Measurements from ENCODE around the gene ACTMAP. TPM values are rescaled to one million over a fixed set of nuclear protein-coding genes. Genes with fewer than 3 reads are reported as not detected.
"Not testable (repeated sequence)": the region's sequence is repeated elsewhere in the genome, so short reads cannot be mapped to it uniquely, and the experiment has no call there.

ACTMAP gene
- total RNA-seq, 1 donor from 2014 or later = 14.2 TPM

DNA sequence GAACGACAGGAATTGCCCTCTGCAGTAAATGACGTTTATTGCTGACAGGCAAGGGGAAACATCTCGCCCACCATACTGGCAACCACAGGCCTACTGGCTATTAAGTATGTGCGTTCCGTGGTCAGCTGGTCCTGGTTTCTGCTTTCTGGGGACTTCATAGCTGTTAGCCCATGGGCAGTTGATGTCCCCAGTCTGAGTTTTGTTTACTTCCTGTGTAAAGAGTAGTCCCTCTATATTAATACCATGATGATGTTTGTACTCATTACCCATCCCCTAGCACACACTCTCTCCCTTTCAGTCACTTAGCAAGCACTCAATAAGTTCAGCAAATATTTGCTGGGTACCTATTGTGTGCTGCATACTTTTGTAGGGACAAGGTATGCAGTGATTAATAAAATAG is 18.6 kb upstream of the ACTMAP start:
- Mint-ChIP-seq H3K27me3 (ENCODE audit: low read depth) (no peaks in the 10 kb centered on the region), H3K36me3 (ENCODE audit: low read depth) (peaks cover 64% of the 10 kb centered on the region), H3K27ac (no peak overlapping the region), H3K4me1 (ENCODE audit: low read depth) (peaks cover 15% of the 10 kb centered on the region), H3K9me3 (peaks cover 5% of the 10 kb centered on the region), H3K4me3 (ENCODE audit: low read depth) (no peak overlapping the region)
- no peak for DNase-seq (ENCODE audit: low spot score)
- intact Hi-C loops (cut with micrococcal nuclease) = no loop called here

DNA sequence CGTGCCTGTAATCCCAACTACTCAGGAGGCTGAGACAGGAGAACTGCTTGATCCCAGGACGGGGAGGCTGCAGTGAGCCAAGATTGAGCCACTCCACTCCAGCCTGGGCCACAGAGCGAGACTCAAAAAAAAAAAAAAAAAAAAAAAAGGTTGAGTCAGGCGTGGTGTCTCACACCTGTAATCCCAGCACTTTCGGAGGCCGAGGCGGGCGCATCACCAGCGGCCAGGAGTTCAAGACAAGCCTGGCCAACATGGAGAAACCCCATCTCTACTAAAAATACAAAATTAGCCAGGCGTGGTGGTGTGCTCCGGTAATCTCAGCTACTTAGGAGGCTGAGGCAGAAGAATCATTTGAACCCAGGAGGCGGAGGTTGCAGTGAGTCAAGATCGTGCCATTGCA is 16.1 kb upstream of the ACTMAP start:
- H3K36me3 Mint-ChIP-seq (ENCODE audit: low read depth) = peaks cover 79% of the 10 kb centered on the region
- not testable (repeated sequence) for H3K9me3 Mint-ChIP-seq

DNA sequence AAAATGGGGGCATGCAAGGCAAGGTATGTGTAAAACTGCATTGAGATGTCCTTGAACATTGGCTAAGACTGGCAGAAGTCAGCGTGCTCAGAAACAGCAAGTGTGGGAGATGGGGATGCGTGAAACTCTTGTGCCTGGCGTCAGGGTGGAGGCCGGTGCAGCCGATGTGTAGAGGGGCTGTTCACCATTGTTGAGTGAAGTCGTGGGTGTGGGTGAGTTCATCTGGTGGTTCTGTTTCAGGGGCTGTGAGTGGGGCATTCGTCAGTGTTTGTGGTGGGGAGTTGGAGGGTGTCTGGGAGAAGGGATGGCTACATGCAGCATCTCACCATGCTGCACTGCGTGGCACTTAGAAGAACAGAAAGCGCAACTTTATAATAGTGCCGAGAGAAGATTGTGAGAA is 13.7 kb upstream of the ACTMAP start:
- no peaks in the 10 kb centered on the region for H3K27me3 Mint-ChIP-seq (ENCODE audit: low read depth)
- no peak for DNase-seq (ENCODE audit: low spot score)
- no peaks in the 10 kb centered on the region for H3K9me3 Mint-ChIP-seq
- H3K27ac Mint-ChIP-seq = peak overlapping the region; percentile 15
- no peak overlapping the region for H3K4me3 Mint-ChIP-seq (ENCODE audit: low read depth)
- peaks cover 83% of the 10 kb centered on the region for H3K36me3 Mint-ChIP-seq (ENCODE audit: low read depth)
- peaks cover 20% of the 10 kb centered on the region for H3K4me1 Mint-ChIP-seq (ENCODE audit: low read depth)
- intact Hi-C loops (cut with micrococcal nuclease) = no loop called here

More for the DNA sequence above, 16.1 kb upstream of the ACTMAP start:
- intact Hi-C loops (cut with micrococcal nuclease); H3K27ac Mint-ChIP-seq; H3K27me3 Mint-ChIP-seq (ENCODE audit: low read depth); H3K4me3 Mint-ChIP-seq (ENCODE audit: low read depth); DNase-seq (ENCODE audit: low spot score): not testable (repeated sequence)
- H3K4me1 Mint-ChIP-seq (ENCODE audit: low read depth) = peaks cover 24% of the 10 kb centered on the region

DNA sequence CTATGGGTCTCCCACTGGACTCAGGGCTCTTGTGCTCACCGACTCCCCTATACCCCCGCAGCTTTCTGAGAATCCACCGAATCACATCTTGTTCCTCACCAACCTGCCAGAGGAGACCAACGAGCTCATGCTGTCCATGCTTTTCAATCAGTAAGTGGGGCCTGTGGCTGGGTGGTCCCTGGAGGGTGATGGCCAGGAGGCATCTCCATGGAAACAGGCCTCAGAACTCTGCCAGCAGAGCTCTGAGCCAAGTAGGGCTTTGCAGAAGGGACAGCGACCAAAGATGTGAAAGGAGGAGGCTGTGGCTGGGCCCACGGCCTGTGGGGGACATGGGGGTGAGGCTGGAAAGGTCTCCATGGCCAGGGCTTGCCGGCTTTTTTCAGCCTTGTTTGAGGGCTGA is 13.2 kb upstream of the ACTMAP start:
- H3K4me1 Mint-ChIP-seq (ENCODE audit: low read depth) = peaks cover 20% of the 10 kb centered on the region
- no peaks in the 10 kb centered on the region for H3K27me3 Mint-ChIP-seq (ENCODE audit: low read depth)
- intact Hi-C loops (cut with micrococcal nuclease) = no loop called here
- H3K36me3 Mint-ChIP-seq (ENCODE audit: low read depth) = peaks cover 83% of the 10 kb centered on the region
- H3K27ac Mint-ChIP-seq = no peak overlapping the region
- DNase-seq (ENCODE audit: low spot score) = no peak
- no peaks in the 10 kb centered on the region for H3K9me3 Mint-ChIP-seq
- H3K4me3 Mint-ChIP-seq (ENCODE audit: low read depth) = no peak overlapping the region

DNA sequence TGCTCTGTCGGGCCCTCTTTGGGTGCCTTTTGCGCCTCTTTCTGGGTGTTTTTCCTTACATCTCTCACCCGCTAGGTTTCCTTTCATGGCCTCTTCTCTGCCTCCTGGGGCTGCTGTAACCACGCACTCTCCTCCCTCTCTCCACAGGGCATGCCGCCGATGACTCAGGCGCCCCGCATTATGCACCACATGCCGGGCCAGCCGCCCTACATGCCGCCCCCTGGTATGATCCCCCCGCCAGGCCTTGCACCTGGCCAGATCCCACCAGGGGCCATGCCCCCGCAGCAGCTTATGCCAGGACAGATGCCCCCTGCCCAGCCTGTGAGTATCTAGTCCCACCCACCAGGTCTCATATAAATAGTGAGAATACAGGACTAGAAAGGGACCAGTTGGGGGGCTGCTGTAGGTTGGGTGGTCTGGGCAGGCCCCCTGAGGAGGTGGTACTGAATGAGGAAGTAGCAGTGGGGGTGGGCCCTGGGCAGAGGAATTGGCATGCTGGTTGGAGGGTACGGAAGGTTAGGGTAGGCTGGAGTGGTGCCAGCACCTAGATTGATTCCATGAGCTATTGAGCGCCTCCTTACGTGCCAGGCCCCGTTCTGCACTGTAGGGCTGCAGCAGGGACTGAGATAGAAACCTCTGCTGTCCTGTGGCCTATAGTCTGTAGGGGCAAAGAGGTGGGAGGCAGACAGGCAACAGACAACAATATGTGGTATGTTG is 12.6 kb upstream of the ACTMAP start:
- intact Hi-C loops (cut with micrococcal nuclease) = no loop called here
- no peaks in the 10 kb centered on the region for H3K27me3 Mint-ChIP-seq (ENCODE audit: low read depth)
- H3K9me3 Mint-ChIP-seq = no peaks in the 10 kb centered on the region
- no peak for DNase-seq (ENCODE audit: low spot score)
- no peak overlapping the region for H3K4me3 Mint-ChIP-seq (ENCODE audit: low read depth)
- peaks cover 89% of the 10 kb centered on the region for H3K36me3 Mint-ChIP-seq (ENCODE audit: low read depth)
- peaks cover 22% of the 10 kb centered on the region for H3K4me1 Mint-ChIP-seq (ENCODE audit: low read depth)
- H3K27ac Mint-ChIP-seq = no peak overlapping the region

DNA sequence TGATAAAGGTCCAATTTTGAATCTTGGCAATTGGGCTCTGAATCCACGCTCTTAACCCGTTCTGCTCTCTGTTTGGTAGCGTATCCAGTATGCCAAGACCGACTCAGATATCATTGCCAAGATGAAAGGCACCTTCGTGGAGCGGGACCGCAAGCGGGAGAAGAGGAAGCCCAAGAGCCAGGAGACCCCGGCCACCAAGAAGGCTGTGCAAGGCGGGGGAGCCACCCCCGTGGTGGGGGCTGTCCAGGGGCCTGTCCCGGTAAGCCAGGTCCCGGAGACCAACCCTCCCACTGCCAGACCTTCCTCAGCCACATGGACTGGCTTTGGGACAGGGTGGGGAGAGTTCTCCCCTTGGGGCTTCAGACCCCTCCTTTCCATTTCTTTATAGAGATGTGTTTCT is 9.1 kb upstream of the ACTMAP start:
- peaks cover 91% of the 10 kb centered on the region for H3K36me3 Mint-ChIP-seq (ENCODE audit: low read depth)
- DNase-seq (ENCODE audit: low spot score) = no peak
- no peak overlapping the region for H3K27ac Mint-ChIP-seq
- no peaks in the 10 kb centered on the region for H3K27me3 Mint-ChIP-seq (ENCODE audit: low read depth)
- H3K4me1 Mint-ChIP-seq (ENCODE audit: low read depth) = peaks cover 40% of the 10 kb centered on the region
- H3K9me3 Mint-ChIP-seq = no peaks in the 10 kb centered on the region
- intact Hi-C loops (cut with micrococcal nuclease) = loop anchor here (10.0 kb wide), 1 partner anchor 315 kb away; the partner anchor contains the start of gene SERTAD3
- H3K4me3 Mint-ChIP-seq (ENCODE audit: low read depth) = no peak overlapping the region

DNA sequence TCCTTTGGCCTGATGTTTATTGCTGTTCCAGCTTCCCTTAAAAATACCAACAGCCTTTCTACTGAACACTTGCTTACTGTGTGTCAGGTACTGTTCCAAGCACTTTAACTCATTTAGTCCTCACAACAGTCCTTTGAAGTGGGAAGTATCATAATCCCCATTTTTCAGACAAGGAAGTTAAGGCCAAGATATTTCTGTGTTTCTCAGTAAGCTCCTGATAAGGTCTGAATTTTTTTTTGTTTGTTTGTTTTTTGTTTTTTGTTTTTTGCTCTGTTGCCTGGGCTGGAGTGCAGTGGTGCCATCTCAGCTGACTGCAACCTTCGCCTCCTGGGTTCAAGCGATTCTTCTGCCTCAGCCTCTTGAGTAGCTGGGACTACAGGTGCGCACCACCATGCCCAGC is 8.2 kb upstream of the ACTMAP start:
- Mint-ChIP-seq H3K27ac (peak overlapping the region; percentile 22), H3K9me3 (no peaks in the 10 kb centered on the region), H3K4me1 (ENCODE audit: low read depth) (peaks cover 36% of the 10 kb centered on the region), H3K27me3 (ENCODE audit: low read depth) (no peaks in the 10 kb centered on the region), H3K4me3 (ENCODE audit: low read depth) (no peak overlapping the region), H3K36me3 (ENCODE audit: low read depth) (peaks cover 85% of the 10 kb centered on the region)
- DNase-seq (ENCODE audit: low spot score) = no peak
- intact Hi-C loops (cut with micrococcal nuclease) = loop anchor here (10.0 kb wide), 1 partner anchor 314 kb away; the partner anchor contains the start of gene SERTAD3

DNA sequence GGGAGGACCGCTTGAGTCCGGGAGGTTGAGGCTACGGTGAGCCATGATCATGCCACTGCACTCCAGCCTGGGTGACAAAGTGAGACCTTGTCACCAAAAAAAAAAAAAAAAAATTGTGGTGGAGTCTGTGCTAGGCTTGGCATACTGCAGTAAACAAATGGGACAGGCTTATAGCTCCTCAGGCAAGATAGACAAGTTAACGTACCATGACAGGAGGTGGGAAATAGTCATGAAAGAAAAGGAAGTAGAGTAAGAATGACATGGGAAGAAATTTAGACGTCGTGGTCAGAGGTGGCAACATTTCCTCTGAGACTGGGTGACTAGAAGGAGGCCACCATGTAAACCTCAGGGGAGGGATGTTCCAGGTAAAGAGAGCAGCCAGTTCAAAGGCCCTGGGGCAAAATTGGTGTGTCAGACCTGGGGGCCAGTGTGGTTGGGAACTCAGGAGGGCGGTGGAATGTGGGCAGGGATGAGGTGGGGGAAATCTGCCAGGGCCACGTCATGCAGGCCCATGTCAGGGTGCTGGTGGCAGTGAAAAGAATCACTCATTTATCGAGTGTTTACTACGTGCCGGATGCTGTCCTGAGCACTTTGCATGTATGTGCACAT is 6.3 kb upstream of the ACTMAP start:
- H3K27ac Mint-ChIP-seq = peak overlapping the region; percentile 70
- H3K4me1 Mint-ChIP-seq (ENCODE audit: low read depth) = peaks cover 34% of the 10 kb centered on the region
- DNase-seq (ENCODE audit: low spot score) = no peak
- peak overlapping the region; percentile 64 for H3K4me3 Mint-ChIP-seq (ENCODE audit: low read depth)
- no peaks in the 10 kb centered on the region for H3K27me3 Mint-ChIP-seq (ENCODE audit: low read depth)
- peaks cover 82% of the 10 kb centered on the region for H3K36me3 Mint-ChIP-seq (ENCODE audit: low read depth)
- H3K9me3 Mint-ChIP-seq = no peaks in the 10 kb centered on the region
- intact Hi-C loops (cut with micrococcal nuclease) = loop anchor here (10.0 kb wide), 1 partner anchor 312 kb away; the partner anchor contains the start of gene SERTAD3

DNA sequence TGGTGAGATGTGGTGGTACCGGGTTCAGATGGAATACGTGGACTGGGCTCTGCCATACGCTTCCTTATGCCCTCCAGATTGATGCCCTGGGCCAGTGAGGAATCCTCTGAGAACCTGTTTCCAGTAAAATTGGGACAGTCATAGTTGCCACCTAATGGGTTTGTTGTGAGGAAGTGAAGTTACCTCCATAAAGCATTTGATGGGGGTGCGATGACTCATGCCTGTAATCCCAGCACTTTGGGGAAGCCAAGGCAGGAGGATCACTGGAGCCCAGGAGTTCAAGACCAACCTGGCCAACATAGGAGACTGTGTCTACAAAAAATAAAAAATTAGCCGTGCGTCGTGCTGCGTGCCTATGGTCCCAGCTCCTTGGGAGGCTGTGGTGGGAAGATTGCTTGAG is 5.5 kb upstream of the ACTMAP start:
- no peaks in the 10 kb centered on the region for H3K9me3 Mint-ChIP-seq
- H3K4me3 Mint-ChIP-seq (ENCODE audit: low read depth) = peak overlapping the region; percentile 53
- peaks cover 33% of the 10 kb centered on the region for H3K4me1 Mint-ChIP-seq (ENCODE audit: low read depth)
- no peaks in the 10 kb centered on the region for H3K27me3 Mint-ChIP-seq (ENCODE audit: low read depth)
- DNase-seq (ENCODE audit: low spot score) = no peak
- H3K36me3 Mint-ChIP-seq (ENCODE audit: low read depth) = peaks cover 81% of the 10 kb centered on the region
- H3K27ac Mint-ChIP-seq = peak overlapping the region; percentile 9
- intact Hi-C loops (cut with micrococcal nuclease) = loop anchor here (10.0 kb wide), 1 partner anchor 311 kb away; the partner anchor contains the start of gene SERTAD3

DNA sequence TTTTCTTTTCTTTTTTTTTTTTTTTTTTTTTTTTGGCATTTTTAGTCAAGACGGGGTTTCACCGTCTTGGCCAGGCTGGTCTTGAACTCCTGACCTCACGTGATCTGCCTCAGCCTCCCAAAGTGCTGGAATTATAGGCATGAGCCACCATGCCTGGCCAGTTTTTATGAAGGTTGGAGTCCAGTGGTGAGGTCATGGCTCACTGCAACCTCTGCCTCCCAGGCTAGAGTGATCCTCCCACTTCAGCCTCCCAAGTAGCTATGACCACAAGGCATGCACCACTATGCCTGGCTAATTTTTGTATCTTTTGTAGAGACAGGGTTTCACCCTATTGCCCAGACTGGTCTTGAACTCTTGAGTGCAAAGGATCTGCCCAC is 5.0 kb upstream of the ACTMAP start:
- Mint-ChIP-seq H3K36me3 (ENCODE audit: low read depth) (peaks cover 76% of the 10 kb centered on the region), H3K27me3 (ENCODE audit: low read depth) (no peaks in the 10 kb centered on the region), H3K9me3 (no peaks in the 10 kb centered on the region), H3K4me3 (ENCODE audit: low read depth) (peak overlapping the region; percentile 53), H3K4me1 (ENCODE audit: low read depth) (peaks cover 34% of the 10 kb centered on the region), H3K27ac (peak overlapping the region; percentile 9)
- DNase-seq (ENCODE audit: low spot score) = no peak
- intact Hi-C loops (cut with micrococcal nuclease) = loop anchor here (10.0 kb wide), 1 partner anchor 310 kb away; the partner anchor contains the start of gene SERTAD3

DNA sequence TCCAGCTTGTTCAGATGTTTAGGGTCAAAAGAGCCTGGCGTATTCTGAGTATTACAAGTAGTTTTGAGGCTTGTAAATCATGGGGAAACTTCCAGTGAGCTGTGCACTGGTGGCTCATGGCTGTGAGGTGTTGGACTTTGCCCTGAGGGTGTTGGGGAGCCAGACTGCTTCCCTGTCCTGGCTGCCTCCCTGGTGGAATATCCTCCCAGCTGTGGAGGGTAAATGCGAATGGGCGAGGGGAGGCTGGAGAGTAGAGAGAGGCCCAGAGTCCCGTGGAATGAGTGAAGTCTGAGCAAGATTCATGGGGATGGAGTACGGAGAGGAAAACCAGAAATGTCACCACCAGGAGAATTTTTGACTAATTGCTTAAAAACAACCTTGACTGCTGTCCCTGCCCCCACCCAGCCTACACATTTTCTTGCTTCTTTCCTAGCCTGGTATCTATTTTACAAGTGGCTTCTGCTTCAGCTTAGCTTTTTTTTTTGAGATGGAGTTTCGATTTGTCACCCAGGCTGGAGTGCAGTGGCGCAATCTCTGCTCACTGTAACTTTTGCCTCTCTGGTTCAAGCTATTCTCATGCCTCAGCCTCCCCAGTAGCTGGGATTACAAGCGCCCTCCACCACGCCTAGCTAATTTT is 4.5 kb upstream of the ACTMAP start:
- Mint-ChIP-seq H3K9me3 (no peaks in the 10 kb centered on the region), H3K27me3 (ENCODE audit: low read depth) (no peaks in the 10 kb centered on the region), H3K4me1 (ENCODE audit: low read depth) (peaks cover 39% of the 10 kb centered on the region), H3K27ac (peak overlapping the region; percentile 95), H3K36me3 (ENCODE audit: low read depth) (peaks cover 71% of the 10 kb centered on the region), H3K4me3 (ENCODE audit: low read depth) (peak overlapping the region; percentile 83)
- peak; percentile 20 for DNase-seq (ENCODE audit: low spot score)
- intact Hi-C loops (cut with micrococcal nuclease) = loop anchor here (1.0 to 10.0 kb wide), 3 partner anchors 23 to 310 kb away; partner anchors contain the start of gene SERTAD3

DNA sequence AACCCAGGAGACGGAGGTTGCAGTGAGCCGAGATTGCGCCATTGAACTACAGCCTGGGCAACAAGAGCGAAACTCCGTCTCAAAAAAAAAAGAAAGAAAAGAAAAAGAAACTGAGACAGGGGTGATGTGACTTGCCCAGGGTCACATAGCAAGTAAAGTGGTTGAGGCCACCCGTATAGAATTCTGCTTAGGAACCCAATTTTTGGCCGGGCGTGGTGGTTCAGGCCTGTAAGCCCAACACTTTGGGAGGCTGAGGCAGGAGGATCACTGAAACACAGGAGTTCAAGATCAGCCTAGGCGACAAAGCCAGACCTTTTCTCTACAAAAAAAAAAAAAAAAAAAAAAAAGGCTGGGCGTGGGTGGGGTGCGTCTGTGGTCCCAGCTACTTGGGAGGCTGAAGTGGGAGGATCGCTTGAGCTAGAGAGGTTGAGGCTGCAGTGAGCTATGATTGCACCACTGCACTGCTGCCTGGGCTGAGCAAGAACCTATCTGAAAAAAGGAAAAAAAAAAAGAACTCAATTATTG is 2.0 kb upstream of the ACTMAP start:
- DNase-seq (ENCODE audit: low spot score) = no peak
- no peaks in the 10 kb centered on the region for H3K9me3 Mint-ChIP-seq
- intact Hi-C loops (cut with micrococcal nuclease) = loop anchor here (10.0 kb wide), 1 partner anchor 308 kb away; the partner anchor contains the start of gene SERTAD3
- H3K27ac Mint-ChIP-seq = peak overlapping the region; percentile 97
- H3K4me3 Mint-ChIP-seq (ENCODE audit: low read depth) = peak overlapping the region; percentile 96
- no peaks in the 10 kb centered on the region for H3K27me3 Mint-ChIP-seq (ENCODE audit: low read depth)
- H3K36me3 Mint-ChIP-seq (ENCODE audit: low read depth) = peaks cover 52% of the 10 kb centered on the region
- peaks cover 47% of the 10 kb centered on the region for H3K4me1 Mint-ChIP-seq (ENCODE audit: low read depth)
